ENCODE measurements around the gene MAP3K14. TPM values are rescaled to one million over a fixed set of nuclear protein-coding genes. Genes with fewer than 3 reads are reported as not detected.

Gene MAP3K14
- total RNA-seq, 1 donor from 2014 or later, result 9.9 TPM

DNA sequence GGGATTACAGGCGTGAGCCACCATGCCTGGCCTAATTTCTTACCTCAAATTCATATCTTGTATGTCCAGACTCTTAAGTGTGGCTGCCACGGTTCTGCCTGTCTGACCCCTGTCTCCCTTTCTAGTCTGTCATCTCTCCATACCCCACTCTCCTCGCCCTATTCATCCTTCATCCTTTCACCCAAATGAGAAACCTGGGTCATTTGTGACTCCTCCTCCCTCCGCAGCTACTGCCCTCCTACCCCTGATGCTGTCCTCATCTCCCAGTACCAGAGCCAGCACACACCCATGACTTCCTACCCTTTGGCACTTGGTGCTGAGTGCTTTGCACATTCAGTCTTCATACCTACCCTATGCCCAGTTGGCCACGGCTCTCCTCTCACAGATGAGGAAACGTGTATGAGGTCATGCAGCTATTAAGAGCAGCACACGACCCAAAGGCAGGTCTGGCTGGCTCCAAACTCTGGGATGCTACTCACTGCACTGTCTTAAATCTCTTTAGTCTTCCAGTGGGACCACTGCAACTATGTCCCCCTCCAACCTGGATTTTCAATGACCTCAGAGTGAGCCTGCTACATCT, 56.5 kb downstream of the MAP3K14 start:
- intact Hi-C loops (cut with DNase I), result no loop called here
- TF ChIP-seq, protein P1, sequence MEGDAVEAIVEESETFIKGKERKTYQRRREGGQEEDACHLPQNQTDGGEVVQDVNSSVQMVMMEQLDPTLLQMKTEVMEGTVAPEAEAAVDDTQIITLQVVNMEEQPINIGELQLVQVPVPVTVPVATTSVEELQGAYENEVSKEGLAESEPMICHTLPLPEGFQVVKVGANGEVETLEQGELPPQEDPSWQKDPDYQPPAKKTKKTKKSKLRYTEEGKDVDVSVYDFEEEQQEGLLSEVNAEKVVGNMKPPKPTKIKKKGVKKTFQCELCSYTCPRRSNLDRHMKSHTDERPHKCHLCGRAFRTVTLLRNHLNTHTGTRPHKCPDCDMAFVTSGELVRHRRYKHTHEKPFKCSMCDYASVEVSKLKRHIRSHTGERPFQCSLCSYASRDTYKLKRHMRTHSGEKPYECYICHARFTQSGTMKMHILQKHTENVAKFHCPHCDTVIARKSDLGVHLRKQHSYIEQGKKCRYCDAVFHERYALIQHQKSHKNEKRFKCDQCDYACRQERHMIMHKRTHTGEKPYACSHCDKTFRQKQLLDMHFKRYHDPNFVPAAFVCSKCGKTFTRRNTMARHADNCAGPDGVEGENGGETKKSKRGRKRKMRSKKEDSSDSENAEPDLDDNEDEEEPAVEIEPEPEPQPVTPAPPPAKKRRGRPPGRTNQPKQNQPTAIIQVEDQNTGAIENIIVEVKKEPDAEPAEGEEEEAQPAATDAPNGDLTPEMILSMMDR (IDR thresholded peaks at IDR 0.05), result no peak
- ATAC-seq (no peak), DNase-seq (no peak)
- Histone ChIP-seq H3K9me3 (no peaks in the 10 kb centered on the region), H3K27me3 (no peaks in the 10 kb centered on the region), H3K4me3 (no peak overlapping the region), H3K4me1 (peaks cover 14% of the 10 kb centered on the region), H3K36me3 (peaks cover 15% of the 10 kb centered on the region), H3K27ac (no peak overlapping the region)

DNA sequence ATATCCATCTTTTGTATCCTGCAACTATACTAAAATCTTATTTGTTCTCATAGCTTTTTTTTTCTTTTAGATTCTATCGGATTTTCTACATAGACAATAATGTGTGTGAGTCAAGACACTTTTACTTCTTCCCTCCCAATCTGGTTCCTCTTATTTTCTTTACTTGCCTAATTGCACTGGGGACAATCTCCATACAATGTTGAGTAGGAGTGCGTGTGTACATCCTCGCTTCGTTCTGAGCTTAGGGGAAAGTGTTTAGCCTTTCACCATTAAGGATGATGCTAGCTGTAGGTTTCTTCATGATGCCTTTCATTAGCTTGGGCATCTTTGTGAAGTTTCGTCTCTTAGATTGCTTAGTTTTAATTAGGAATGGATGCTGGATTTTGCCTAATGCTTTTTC, 57.8 kb downstream of the MAP3K14 start:
- ATAC-seq, result no peak
- peaks cover 2% of the 10 kb centered on the region for H3K36me3 ChIP-seq
- no peaks in the 10 kb centered on the region for H3K27me3 ChIP-seq

DNA sequence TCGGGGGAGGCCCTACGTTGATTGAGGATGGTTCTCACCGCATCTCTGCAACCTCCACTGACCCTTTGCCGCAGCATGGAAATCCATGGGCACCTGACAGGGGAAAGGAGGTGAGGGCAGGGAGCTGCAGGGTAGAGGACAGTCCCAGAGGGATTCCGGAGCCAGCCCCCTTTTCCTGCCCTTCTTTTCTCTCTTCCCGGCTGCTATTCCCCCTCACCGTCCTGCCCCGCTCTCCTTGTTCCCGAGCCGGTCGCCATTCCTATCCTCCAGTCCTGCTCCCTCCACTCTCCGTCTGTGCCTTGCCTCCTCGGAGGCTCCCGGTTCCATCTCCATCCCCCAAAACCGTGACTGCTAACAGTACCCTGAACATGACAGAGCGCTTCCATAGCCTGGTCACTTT, 59.7 kb downstream of the MAP3K14 start:
- no peak for ATAC-seq
- H3K27me3 ChIP-seq, result no peaks in the 10 kb centered on the region
- no peak overlapping the region for H3K4me3 ChIP-seq
- H3K9me3 ChIP-seq, result no peaks in the 10 kb centered on the region
- no peak overlapping the region for H3K27ac ChIP-seq
- intact Hi-C loops (cut with DNase I), result no loop called here
- H3K4me1 ChIP-seq, result peaks cover 9% of the 10 kb centered on the region
- TF ChIP-seq, protein P1 (IDR thresholded peaks at IDR 0.05), result no peak
- DNase-seq, result no peak
- H3K36me3 ChIP-seq, result no peaks in the 10 kb centered on the region

More for the DNA sequence above, 57.8 kb downstream of the MAP3K14 start:
- Histone ChIP-seq H3K27ac (no peak overlapping the region), H3K4me3 (no peak overlapping the region), H3K4me1 (peaks cover 14% of the 10 kb centered on the region), H3K9me3 (no peaks in the 10 kb centered on the region)
- TF ChIP-seq, protein P1 (IDR thresholded peaks at IDR 0.05), result no peak
- DNase-seq, result no peak
- intact Hi-C loops (cut with DNase I), result no loop called here

DNA sequence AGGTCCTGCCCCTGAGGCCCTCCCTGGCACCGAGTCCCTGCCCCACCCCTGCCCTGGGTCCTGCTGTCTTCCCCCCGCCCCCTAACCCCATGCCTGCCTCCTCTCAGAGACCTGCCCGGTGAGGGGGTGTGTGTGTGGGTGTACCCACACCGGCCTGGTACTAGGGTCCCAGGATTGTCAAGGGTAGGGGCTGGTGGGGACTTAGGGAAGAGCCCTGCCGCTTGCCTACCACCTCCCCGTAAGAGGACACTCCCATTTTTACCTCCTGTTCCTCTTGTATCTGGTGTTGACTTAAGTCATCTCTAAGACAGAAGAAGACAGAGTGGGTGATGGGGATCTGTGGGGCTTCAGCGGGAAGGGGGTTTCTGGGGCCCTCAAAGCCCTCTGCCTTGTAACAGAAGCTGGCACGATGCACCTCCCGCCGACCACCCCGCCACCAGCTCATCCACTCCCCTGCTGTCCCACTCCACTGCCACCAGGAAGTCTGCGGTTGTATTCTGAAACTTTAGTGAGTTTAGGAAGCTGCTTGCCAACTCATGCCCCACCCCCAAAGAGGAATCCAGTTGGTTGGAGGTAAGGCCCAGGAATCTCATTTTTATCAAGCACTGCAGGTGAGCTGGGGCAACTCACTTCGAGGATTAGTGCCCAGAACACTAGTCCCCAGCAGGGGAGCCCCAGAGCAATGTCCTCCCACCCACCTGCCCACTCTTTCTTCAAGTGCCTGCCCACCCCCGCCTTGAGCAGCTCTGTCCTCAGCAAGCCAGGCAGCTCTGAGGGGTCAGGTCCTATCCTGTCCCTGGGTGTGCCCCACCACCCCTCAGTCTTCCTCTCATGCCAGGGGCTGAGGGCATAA, 60.5 kb downstream of the MAP3K14 start:
- Histone ChIP-seq H3K36me3 (no peaks in the 10 kb centered on the region), H3K4me3 (no peak overlapping the region), H3K4me1 (peaks cover 6% of the 10 kb centered on the region), H3K9me3 (no peaks in the 10 kb centered on the region), H3K27ac (no peak overlapping the region), H3K27me3 (no peaks in the 10 kb centered on the region)
- DNase-seq (no peak), ATAC-seq (peak; percentile 13)
- TF ChIP-seq, protein P1 (IDR thresholded peaks at IDR 0.05), result no peak
- intact Hi-C loops (cut with DNase I), result no loop called here

DNA sequence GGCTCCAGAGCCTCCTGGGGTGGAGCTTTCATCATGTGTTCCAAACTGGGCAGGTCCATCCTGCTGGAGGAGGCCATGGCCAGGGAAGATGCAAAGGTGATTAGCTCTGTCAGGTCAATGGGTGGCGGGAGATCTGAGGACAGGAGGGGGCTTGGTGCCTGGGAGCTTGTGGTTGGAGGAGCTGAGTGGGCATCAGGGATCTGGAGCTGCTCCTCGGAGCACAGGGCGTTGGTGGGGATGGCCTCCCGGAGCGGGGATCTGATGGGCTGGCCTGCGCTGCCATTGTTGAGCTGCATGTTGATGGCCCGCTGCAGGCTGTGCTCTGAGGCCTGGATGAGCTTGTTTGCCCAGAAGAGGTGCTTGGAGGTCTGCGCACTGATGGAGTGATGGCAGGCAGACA, 61.5 kb downstream of the MAP3K14 start:
- intact Hi-C loops (cut with DNase I), result no loop called here
- ATAC-seq, result no peak
- DNase-seq, result no peak

More for the DNA sequence above, 61.5 kb downstream of the MAP3K14 start:
- Histone ChIP-seq H3K27me3 (no peaks in the 10 kb centered on the region), H3K9me3 (no peaks in the 10 kb centered on the region), H3K4me3 (no peak overlapping the region), H3K36me3 (no peaks in the 10 kb centered on the region), H3K27ac (no peak overlapping the region), H3K4me1 (peaks cover 6% of the 10 kb centered on the region)
- TF ChIP-seq, protein P1 (IDR thresholded peaks at IDR 0.05), result no peak

Data from upper lobe of right lung (tissue), 1 donor.